ENCODE measurements around the gene ADORA2A.

ADORA2A gene

GRCh38 chr22:24433828-24434470 is 6.5 kb downstream of the ADORA2A start:
- no peak for DNase-seq

GRCh38 chr22:24434471-24435322 is 7.3 kb downstream of the ADORA2A start:
- DNase-seq, result no peak

- no peak for DNase-seq
Observed at GRCh38 chr22:24435323-24435645, 7.9 kb downstream of the ADORA2A start.

- no peak for DNase-seq
Observed at GRCh38 chr22:24435861-24436371, 8.5 kb downstream of the ADORA2A start.

GRCh38 chr22:24436553-24436952 is 9.2 kb downstream of the ADORA2A start:
- DNase-seq, result no peak

- no peak for DNase-seq
Observed at GRCh38 chr22:24437091-24437490, 9.7 kb downstream of the ADORA2A start.

- peak; percentile 83 for DNase-seq
Observed at GRCh38 chr22:24437741-24438328, 10.4 kb downstream of the ADORA2A start.

- DNase-seq, result no peak
Observed at GRCh38 chr22:24440270-24440717, 12.9 kb downstream of the ADORA2A start.

- peak; percentile 51 for DNase-seq
Observed at GRCh38 chr22:24440718-24441405, 13.5 kb downstream of the ADORA2A start.

GRCh38 chr22:24441406-24442351 is 14.3 kb downstream of the ADORA2A start:
- peak; percentile 64 for DNase-seq

GRCh38 chr22:24442352-24442744 is 14.9 kb downstream of the ADORA2A start:
- DNase-seq, result no peak

- DNase-seq, result no peak
Observed at GRCh38 chr22:24443668-24444067, 16.3 kb downstream of the ADORA2A start.

GRCh38 chr22:24444251-24444650 is 16.9 kb downstream of the ADORA2A start:
- DNase-seq, result no peak

GRCh38 chr22:24444729-24445466 is 17.5 kb downstream of the ADORA2A start:
- DNase-seq, result no peak

- DNase-seq, result peak; percentile 47
Observed at GRCh38 chr22:24445481-24446259, 18.3 kb downstream of the ADORA2A start.

- no peak for DNase-seq
Observed at GRCh38 chr22:24446260-24446611, 18.8 kb downstream of the ADORA2A start.

- DNase-seq, result peak; percentile 97
Observed at GRCh38 chr22:24450610-24451009, 23.2 kb downstream of the ADORA2A start.

- no peak for DNase-seq
Observed at GRCh38 chr22:24451162-24451561, 23.8 kb downstream of the ADORA2A start.

GRCh38 chr22:24453853-24454252 is 26.5 kb downstream of the ADORA2A start:
- DNase-seq, result no peak

GRCh38 chr22:24455039-24455438 is 27.6 kb downstream of the ADORA2A start:
- no peak for DNase-seq
